A549 treated with DMSO at 1 μM for 4 hours (cell line): ENCODE measurements around the gene MYO3A. TPM values are rescaled to one million over a fixed set of nuclear protein-coding genes. Genes with fewer than 3 reads are reported as not detected.

Source experiments
- total RNA-seq: library from RNA; stranded (reverse); fragments of 200-300 nt; extraction: Qiagen RNA extraction; gene quantifications from 5 replicates; pipeline ENCODE4 v1.2.3, GENCODE V29; 2022; ENCODE audit warnings: low read depth

MYO3A gene
- 0.11 TPM in 1 of 5 replicates, not detected in the others for total RNA-seq

GRCh38 chr10:25933653-25934608 is at the start of gene MYO3A:
Gene MYO3A, plus strand, starts transcription at chr10:25934229. Its CDS starts 17,882 bp downstream, at chr10:25952111.

GRCh38 chr10:26216585-26217395 is 282.8 kb downstream of the MYO3A start, which contains the start of gene GAD2:
Gene GAD2, plus strand, starts transcription at chr10:26216774. Its CDS starts 36 bp downstream, at chr10:26216810.

